K562 (cell line): ENCODE data around the gene SMYD2. TPM values are rescaled to one million over a fixed set of nuclear protein-coding genes. Genes with fewer than 3 reads are reported as not detected.

ENCODE experiments used
- ATAC-seq: fragments of 200-7000 bp; cut with Tn5 transposase; 3 replicates; pipeline ENCODE4 v1.9.1; 2020; ENCODE audit warnings: moderate library complexity
- BruUV-seq: library from RNA; stranded (reverse); fragments of 400-500 nt; replicated peaks from 2 replicates; lab custom pipeline; 2021; lab: Mats Ljungman, UMichigan
- CTCF ChIA-PET: fragments of 300-600 bp; formaldehyde crosslinking; extraction: SDS; loops from one replicate; lab custom pipeline; 2021; ENCODE audit warnings: low intra/inter-chr PET ratio; lab: Yijun Ruan, JAX
- POLR2A ChIA-PET: fragments of 300-600, 350-650 bp; sonication (Branson Sonifier 250); formaldehyde crosslinking; extraction: SDS; loops from one replicate; lab custom pipeline; 2021; ENCODE audit warnings: antibody characterized with exemption, inconsistent platforms; lab: Yijun Ruan, JAX
- DNase-seq, 4 experiments: peaks; one replicate each; pipeline versions ENCODE4 v3.0.0 to v3.0.0-alpha.2; 2011 to 2018; ENCODE audit warnings: low spot score in 3 of 4, mixed read lengths in 3 of 4; ENCODE audit errors: extremely low read depth in 1 of 4
- FAIRE-seq: peaks from 2 replicates; lab custom pipeline; 2011; peaks lifted over from hg19 to GRCh38; lab: Jason Lieb, UNC
- H2AFZ ChIP-seq: 2 replicates; pipeline ENCODE4 v1.6.0; 2011; ENCODE audit warnings: low read depth, low read length, control low read depth, inconsistent platforms
- H3K27ac ChIP-seq: fragments of 200-600 bp; 3 replicates; pipeline ENCODE4 v1.8.0; 2011; ENCODE audit warnings: low read depth, mild to moderate bottlenecking, control low read depth, inconsistent platforms, low read length, moderate library complexity, mixed read lengths; ENCODE audit errors: extremely low read depth
- H3K27me3 ChIP-seq, 2 experiments: fragments of 300-600 bp in 1 of 2; 2 replicates in 1 of 2; 3 replicates in 1 of 2; pipeline versions ENCODE4 v1.6.0 to v1.8.0; 2011; ENCODE audit warnings: inconsistent platforms in 2 of 2, low read length in 2 of 2, mild to moderate bottlenecking in 1 of 2, mixed read lengths in 1 of 2, moderate library complexity in 1 of 2; ENCODE audit not compliant: control insufficient read depth in 2 of 2, insufficient read depth in 2 of 2
- H3K36me3 ChIP-seq: fragments of 300-600 bp; 3 replicates; pipeline ENCODE4 v1.8.0; 2011; ENCODE audit warnings: mild to moderate bottlenecking, low read length, inconsistent platforms; ENCODE audit not compliant: control insufficient read depth, insufficient read depth
- H3K4me1 ChIP-seq, 2 experiments: fragments of 200-600 bp in 1 of 2; replicated peaks in 1 of 2; 2 replicates in 1 of 2; 3 replicates in 1 of 2; pipeline versions ENCODE4 v1.5.1 to v1.8.0; 2011; ENCODE audit warnings: inconsistent platforms in 2 of 2, low read length in 2 of 2, mild to moderate bottlenecking in 1 of 2, mixed read lengths in 1 of 2, moderate library complexity in 1 of 2; ENCODE audit not compliant: control insufficient read depth in 2 of 2, insufficient read depth in 2 of 2
- H3K4me2 ChIP-seq: 2 replicates; pipeline ENCODE4 v1.6.1; 2011; ENCODE audit warnings: low read length, control low read depth, inconsistent platforms, mixed read lengths; ENCODE audit not compliant: insufficient read depth
- H3K4me3 ChIP-seq: fragments of 200-600 bp; sonication (generic), shearing (Covaris generic); 2 replicates; pipeline ENCODE4 v1.5.1; 2016; ENCODE audit warnings: control low read depth, inconsistent platforms
- H3K79me2 ChIP-seq: fragments of 200-600 bp; 3 replicates; pipeline ENCODE4 v1.8.0; 2011; ENCODE audit warnings: low read length, inconsistent platforms; ENCODE audit not compliant: control insufficient read depth, insufficient read depth
- H3K9ac ChIP-seq, 2 experiments: 2 replicates each; pipeline versions ENCODE4 v1.6.0 to v1.6.1; 2011; ENCODE audit warnings: low read depth in 2 of 2, low read length in 2 of 2, control low read depth in 1 of 2, inconsistent platforms in 1 of 2, mild to moderate bottlenecking in 1 of 2, mixed read lengths in 1 of 2; ENCODE audit not compliant: insufficient read depth in 1 of 2
- H3K9me1 ChIP-seq: one replicate; pipeline ENCODE4 v1.6.0; 2011; ENCODE audit warnings: inconsistent platforms, mild to moderate bottlenecking, low read length, moderate library complexity; ENCODE audit not compliant: control insufficient read depth, insufficient read depth
- H3K9me3 ChIP-seq: replicated peaks from 2 replicates; pipeline ENCODE4 v1.5.1; 2011; ENCODE audit warnings: low read depth, low read length, inconsistent platforms; ENCODE audit not compliant: control insufficient read depth, insufficient read depth
- H4K20me1 ChIP-seq: replicated peaks from 2 replicates; pipeline ENCODE4 v1.6.1; 2011; ENCODE audit warnings: low read length, inconsistent platforms, mixed read lengths; ENCODE audit not compliant: control insufficient read depth, insufficient read depth
- CBFA2T2 ChIP-seq: fragments of 450-650 bp; conservative IDR thresholded peaks from 2 replicates; pipeline ENCODE4 v1.6.1; 2017; ENCODE audit warnings: mild to moderate bottlenecking
- ELK1 ChIP-seq: sonication (generic); formaldehyde crosslinking; IDR thresholded peaks from 2 replicates; pipeline ENCODE4 v1.8.1; 2022; ENCODE audit warnings: missing genetic modification reagents
- ERF ChIP-seq: fragments of 450-650 bp; formaldehyde crosslinking; IDR thresholded peaks from 2 replicates; pipeline ENCODE4 v1.4.0; 2020; ENCODE audit warnings: mild to moderate bottlenecking, mixed read lengths
- ESRRB ChIP-seq: fragments of 250-450 bp; sonication (Bioruptor Pico); IDR thresholded peaks from 2 replicates; pipeline ENCODE4 v1.5.0; 2020; ENCODE audit warnings: mild to moderate bottlenecking, moderate library complexity, borderline replicate concordance
- POLR2A ChIP-seq: fragments of 450-650 bp; conservative IDR thresholded peaks from 2 replicates; pipeline ENCODE4 v1.6.1; 2016
- POLR2AphosphoS2 ChIP-seq: IDR thresholded peaks from 2 replicates; pipeline ENCODE4 v1.6.1; 2012; ENCODE audit warnings: low read length, improper control_type of control experiment
- RAD21 ChIP-seq, 2 experiments: fragments of 250-450 bp in 1 of 2; fragments of 450-650 bp in 1 of 2; sonication (Bioruptor Pico) in 1 of 2; formaldehyde crosslinking in 1 of 2; IDR thresholded peaks in 1 of 2; conservative IDR thresholded peaks in 1 of 2; 2 replicates each; pipeline versions ENCODE4 v1.4.0 to v1.8.0; 2020 to 2022; ENCODE audit warnings: mild to moderate bottlenecking in 2 of 2, moderate library complexity in 1 of 2
- SMAD2 ChIP-seq: fragments of 150-350 bp; IDR thresholded peaks from 2 replicates; pipeline ENCODE4 v1.6.1; 2014; ENCODE audit warnings: low read depth, mild to moderate bottlenecking, low read length
- TBP ChIP-seq: optimal IDR thresholded peaks from 2 replicates; pipeline ENCODE3; 2011; ENCODE audit warnings: low read depth, low read length, improper control_type of control experiment
- TCF7L2 ChIP-seq: fragments of 150-350 bp; IDR thresholded peaks from 2 replicates; pipeline ENCODE4 v1.6.1; 2016; ENCODE audit warnings: low read depth, mild to moderate bottlenecking, low read length, moderate library complexity
- ZKSCAN8 ChIP-seq: fragments of 200-800 bp; sonication (Bioruptor generic); IDR thresholded peaks from 2 replicates; pipeline ENCODE4 v1.6.1; 2016; ENCODE audit warnings: missing genetic modification characterization, missing compliant biosample characterization
- ZNF639 ChIP-seq, 2 experiments: fragments of 200-800 bp in 1 of 2; sonication (Bioruptor generic) in 1 of 2; sonication (generic) in 1 of 2; formaldehyde crosslinking in 1 of 2; IDR thresholded peaks in 1 of 2; conservative IDR thresholded peaks in 1 of 2; 2 replicates each; pipeline versions ENCODE4 v1.5.0 to v1.6.1; 2016 to 2020; ENCODE audit warnings: missing compliant biosample characterization in 1 of 2, missing genetic modification characterization in 1 of 2, missing genetic modification reagents in 1 of 2
- ZNF655 ChIP-seq: fragments of 250-450 bp; sonication (Bioruptor Pico); IDR thresholded peaks from 2 replicates; pipeline ENCODE4 v1.5.0; 2021
- WGBS: fragments of 100-300 bp; shearing (Covaris generic); methylation state at CpG from one replicate; pipeline ENCODE4 v1.1.6; 2016; ENCODE audit warnings: low coverage, mixed read lengths; ENCODE audit not compliant: insufficient coverage; ENCODE audit errors: missing lambda C conversion rate; 5-methylcytosine and 5-hydroxymethylcytosine counted together
- in situ Hi-C: fragments of 300-500 bp; cut with MboI; formaldehyde crosslinking; loops from 4 replicates; pipeline ENCODE4 v1.15.0; 2018; ENCODE audit warnings: inconsistent platforms, mixed read lengths
- intact Hi-C: fragments of 100-400 bp; cut with micrococcal nuclease; formaldehyde crosslinking; loops from 2 replicates; pipeline ENCODE4 v1.14.2; 2022
- polyA plus RNA-seq, 8 experiments: library from polyadenylated mRNA; depleted of rRNA in 4 of 8; stranded (reverse) in 5 of 8; unstranded in 3 of 8; fragments of >200 nt; fragmentation: Nextera tagmentation in 2 of 8; fragmentation: Illumina TruSeq in 1 of 8; extraction: Ambion mirVana in 2 of 8; extraction: Trizol in 1 of 8; gene quantifications; 2 replicates each; pipeline versions ENCODE4 v1.2.1 to v1.2.3, GENCODE V29; 2011 to 2014; ENCODE audit warnings: inconsistent platforms in 1 of 8, missing spikeins in 1 of 8
- total RNA-seq, 7 experiments: library from RNA; depleted of rRNA in 6 of 7; stranded (reverse); fragments of >200 nt in 6 of 7; fragmentation: Illumina TruSeq in 2 of 7; extraction: Trizol in 2 of 7; gene quantifications; 2 replicates each; pipeline versions ENCODE4 v1.2.1 to v1.2.3, GENCODE V29; 2011 to 2021; ENCODE audit warnings: low replicate concordance in 1 of 7

SMYD2 gene
- total and polyA plus RNA-seq, 9 of the 15 experiments (the other 6 are each of a cell fraction or from before 2014, with no cell fraction given): 13.8 to 81.3 (median 39.9) TPM

- Histone ChIP-seq H3K9ac (no peak overlapping the region), H3K36me3 (peaks cover 11% of the 10 kb centered on the region; the same call in 1 of the 3 replicates), H3K27ac (no peak overlapping the region), H4K20me1 (no peaks in the 10 kb centered on the region), H2AFZ (no peak overlapping the region), H3K79me2 (no peaks in the 10 kb centered on the region), H3K27me3 (no peaks in the 10 kb centered on the region), H3K4me2 (no peak overlapping the region), H3K4me1 (no peaks in the 10 kb centered on the region), H3K4me3 (no peak overlapping the region), H3K9me3 (no peaks in the 10 kb centered on the region), H3K9me1 (no peaks in the 10 kb centered on the region)
- whole genome bisulfite sequencing: 64% methylated on average over 4 of the region's 4 CpGs
- ChIA-PET CTCF (no interaction called here), POLR2A (interaction anchor here (0.9 kb wide), 1 partner anchor 12 kb away, joined by 3 read pairs; no protein-coding TSS in a partner anchor)
- BruUV-seq: no TSS peak
- no peak for TF ChIP-seq ELK1 (CRISPR knock-in tag)
- DNase-seq: no peak
- FAIRE-seq: no peak
- ATAC-seq: no peak
- in situ Hi-C loops (loop anchor here (5.0 kb wide), 1 partner anchor 249 kb away; no protein-coding TSS in a partner anchor), intact Hi-C loops (no loop called here)
Measured at GRCh38 chr1:214338212-214338611, 57.3 kb downstream of the SMYD2 start.

- WGBS: 18% methylated on average over 3 of the region's 3 CpGs
- in situ Hi-C loops (no loop called here), intact Hi-C loops (no loop called here)
- FAIRE-seq: no peak
- Histone ChIP-seq H3K79me2 (no peaks in the 10 kb centered on the region), H3K9me3 (peaks cover 6% of the 10 kb centered on the region; the same call in 1 of the 2 replicates), H4K20me1 (no peaks in the 10 kb centered on the region), H3K4me3 (no peak overlapping the region), H3K36me3 (no peaks in the 10 kb centered on the region), H2AFZ (no peak overlapping the region), H3K4me1 (no peaks in the 10 kb centered on the region), H3K9me1 (no peaks in the 10 kb centered on the region), H3K9ac (no peak overlapping the region), H3K4me2 (no peak overlapping the region), H3K27ac (no peak overlapping the region), H3K27me3 (no peaks in the 10 kb centered on the region)
- ChIA-PET POLR2A (no interaction called here), CTCF (no interaction called here)
- no TSS peak for BruUV-seq
- DNase-seq: no peak
- no peak for ATAC-seq
- TF ChIP-seq TCF7L2: no peak
- TF ChIP-seq ERF (CRISPR knock-in tag): no peak
- no peak for TF ChIP-seq RAD21 (CRISPR knock-in tag; conservative IDR thresholded peaks at IDR 0.05 in 1 of 2, IDR thresholded peaks at IDR 0.05 in 1 of 2)
- TF ChIP-seq CBFA2T2: no peak
- no peak for TF ChIP-seq ZNF655
- TF ChIP-seq SMAD2: no peak
- no peak for TF ChIP-seq POLR2AphosphoS2
- TF ChIP-seq POLR2A: no peak
- TF ChIP-seq ZKSCAN8: no peak
- TF ChIP-seq ESRRB (CRISPR knock-in tag): no peak
- TF ChIP-seq TBP: no peak
- TF ChIP-seq ZNF639 (CRISPR knock-in tag; conservative IDR thresholded peaks at IDR 0.05 in 1 of 2, IDR thresholded peaks at IDR 0.05 in 1 of 2): no peak
Measured at GRCh38 chr1:214341459-214341858, 60.5 kb downstream of the SMYD2 start.
